GM18951 (cell line): ENCODE measurements around the gene DCST2.

Experiments used
- POLR2A ChIP-seq: IDR thresholded peaks from 4 replicates; pipeline ENCODE4 v1.6.1; 2011; ENCODE audit warnings: mild to moderate bottlenecking; ENCODE audit not compliant: insufficient read length, insufficient read depth; ENCODE audit errors: extremely low read depth
- in situ Hi-C: fragments of 300-500 bp; cut with MboI; formaldehyde crosslinking; loops from one replicate; pipeline ENCODE4 v1.12.0; 2022; ENCODE audit warnings: low sequenced_read_pairs, mixed read lengths, inconsistent platforms; ENCODE audit not compliant: unreplicated experiment

DCST2 gene

GRCh38 chr1:154969246-154969645 lies 64.3 kb downstream of the DCST2 start:
- in situ Hi-C loops = no loop called here
- TF ChIP-seq POLR2A = no peak

DNA sequence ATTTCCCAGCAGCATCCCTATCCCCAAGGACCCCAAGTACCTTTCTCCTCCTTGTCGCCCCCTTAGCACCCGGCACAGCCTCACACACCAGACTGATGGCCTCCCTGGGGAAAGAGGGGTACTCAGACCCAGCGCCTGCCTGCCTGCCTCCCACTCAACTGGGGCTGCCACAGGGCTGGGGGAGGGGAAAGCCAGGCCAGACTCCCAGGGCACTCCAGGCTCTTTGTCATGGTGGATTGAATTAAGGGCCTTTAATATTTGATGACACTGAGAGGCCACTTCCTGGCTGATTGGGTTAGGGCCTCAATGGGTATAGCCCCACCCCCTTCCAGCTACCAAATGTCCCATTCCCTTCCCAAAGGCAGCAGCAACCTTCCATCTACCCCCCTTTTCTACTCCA lies 64.8 kb downstream of the DCST2 start:
- in situ Hi-C loops = no loop called here
- TF ChIP-seq POLR2A = no peak
